Progenitor cell of endocrine pancreas (in vitro differentiated cells): ENCODE results near the gene TRMT5. TPM values are rescaled to one million over a fixed set of nuclear protein-coding genes. Genes with fewer than 3 reads are reported as not detected.

ENCODE experiments used
- DNase-seq: peaks from one replicate; pipeline ENCODE4 v3.0.0; 2021; ENCODE audit warnings: low spot score; ENCODE audit not compliant: unreplicated experiment
- H3K27ac Mint-ChIP-seq: 2 replicates; pipeline ENCODE4 v1.8.0; 2021; ENCODE audit warnings: mild to moderate bottlenecking, moderate library complexity, mixed read lengths
- H3K27me3 Mint-ChIP-seq: 2 replicates; pipeline ENCODE4 v1.8.0; 2021; ENCODE audit warnings: mixed read lengths
- H3K36me3 Mint-ChIP-seq: 2 replicates; pipeline ENCODE4 v1.8.0; 2022; ENCODE audit warnings: mixed read lengths; ENCODE audit not compliant: insufficient read depth
- H3K4me1 Mint-ChIP-seq: 2 replicates; pipeline ENCODE4 v1.8.0; 2021; ENCODE audit warnings: low read depth, mixed read lengths
- H3K4me3 Mint-ChIP-seq: 2 replicates; pipeline ENCODE4 v1.8.0; 2021; ENCODE audit warnings: low read depth, mild to moderate bottlenecking, moderate library complexity, mixed read lengths
- H3K9me3 Mint-ChIP-seq: 2 replicates; pipeline ENCODE4 v1.8.0; 2021; ENCODE audit warnings: low read depth, mixed read lengths
- CTCF ChIP-seq: fragments of 200-600 bp; sonication (generic); IDR thresholded peaks from one replicate; pipeline ENCODE4 v1.5.0; 2021; ENCODE audit warnings: antibody characterized with exemption, mild to moderate bottlenecking; ENCODE audit not compliant: unreplicated experiment
- total RNA-seq: library from RNA; stranded (reverse); gene quantifications from 2 replicates; pipeline ENCODE4 v1.2.1, GENCODE V29; 2021

Gene TRMT5
- total RNA-seq, 1 donor from 2014 or later = 15.0 TPM

DNA sequence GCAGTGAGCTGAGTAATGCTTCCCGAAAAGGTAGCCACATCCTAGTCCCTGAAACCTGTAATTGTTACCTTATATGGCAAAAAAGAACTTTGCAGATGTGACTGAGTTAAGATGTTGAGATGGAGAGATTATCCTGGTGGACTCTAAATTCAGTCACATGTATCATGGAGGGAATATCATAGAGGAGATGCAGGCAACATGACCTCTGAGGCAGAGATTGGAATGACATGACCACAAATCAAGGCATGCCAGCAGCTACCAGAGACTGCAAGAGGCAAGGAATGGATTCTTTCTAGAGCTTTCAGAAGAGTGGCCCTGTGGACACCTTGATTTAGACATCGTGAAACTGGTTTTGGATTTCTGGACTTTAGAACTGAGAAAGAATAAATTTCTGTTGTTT, 18.7 kb upstream of the TRMT5 start:
- no peaks in the 10 kb centered on the region for H3K27me3 Mint-ChIP-seq
- H3K4me1 Mint-ChIP-seq = no peaks in the 10 kb centered on the region
- DNase-seq = no peak
- peaks cover 7% of the 10 kb centered on the region for H3K9me3 Mint-ChIP-seq
- no peak for TF ChIP-seq CTCF
- peaks cover 18% of the 10 kb centered on the region for H3K36me3 Mint-ChIP-seq
- no peak overlapping the region for H3K4me3 Mint-ChIP-seq
- H3K27ac Mint-ChIP-seq = no peak overlapping the region

DNA sequence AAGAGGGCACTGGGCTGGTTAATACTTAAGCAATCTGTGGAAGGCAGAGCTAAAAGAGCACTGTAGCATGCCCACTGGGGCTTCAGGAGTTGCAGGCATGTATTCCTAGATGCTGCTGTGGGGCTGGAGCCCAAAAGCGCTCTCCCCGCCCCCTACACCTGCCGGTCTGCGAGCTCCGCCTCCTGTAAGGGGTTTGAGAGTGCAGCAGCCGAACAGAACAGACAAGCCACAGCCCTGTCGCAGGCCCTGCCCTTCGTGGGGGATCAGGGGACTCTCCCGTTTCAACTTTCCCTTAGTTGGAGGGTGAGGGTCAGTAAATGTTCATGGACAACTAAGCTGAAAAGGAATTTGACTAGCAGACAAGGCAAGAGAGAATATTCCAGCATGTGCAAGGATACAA, 17.7 kb upstream of the TRMT5 start:
- Mint-ChIP-seq H3K27me3 (no peaks in the 10 kb centered on the region), H3K4me3 (no peak overlapping the region)

GRCh38 chr14:60989599-60989998, 8.7 kb upstream of the TRMT5 start:
- no peak for TF ChIP-seq CTCF
- no peak for DNase-seq
- H3K4me3 Mint-ChIP-seq = no peak overlapping the region
- H3K4me1 Mint-ChIP-seq = no peaks in the 10 kb centered on the region
- H3K27me3 Mint-ChIP-seq = no peaks in the 10 kb centered on the region
- H3K27ac Mint-ChIP-seq = no peak overlapping the region
- peaks cover 1% of the 10 kb centered on the region for H3K36me3 Mint-ChIP-seq
- no peaks in the 10 kb centered on the region for H3K9me3 Mint-ChIP-seq

More for the DNA sequence above, 17.7 kb upstream of the TRMT5 start:
- Mint-ChIP-seq H3K36me3 (peaks cover 15% of the 10 kb centered on the region), H3K27ac (no peak overlapping the region), H3K9me3 (peaks cover 7% of the 10 kb centered on the region), H3K4me1 (no peaks in the 10 kb centered on the region)
- TF ChIP-seq CTCF = no peak
- DNase-seq = no peak

DNA sequence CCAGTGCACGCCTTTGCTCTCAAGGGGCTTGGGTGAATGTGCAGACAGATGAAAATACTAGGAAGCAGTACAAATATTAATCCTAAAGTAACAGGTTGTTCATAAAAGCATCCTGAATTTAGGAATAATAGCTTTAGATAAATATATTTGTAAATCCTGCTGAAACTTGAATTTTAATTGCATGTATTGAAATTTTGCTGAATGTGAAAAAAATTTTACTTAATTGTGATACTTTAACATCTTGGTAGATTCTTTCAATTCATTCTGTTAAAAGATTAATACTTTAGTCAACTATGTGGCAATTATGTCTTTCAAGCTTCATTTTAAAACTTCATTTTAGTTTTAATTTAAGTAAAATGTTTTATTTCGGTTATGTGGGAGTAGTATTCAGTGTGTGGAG, 5.6 kb upstream of the TRMT5 start:
- no peak for DNase-seq
- Mint-ChIP-seq H3K27ac (no peak overlapping the region), H3K36me3 (peaks cover 1% of the 10 kb centered on the region), H3K27me3 (no peaks in the 10 kb centered on the region), H3K4me1 (no peaks in the 10 kb centered on the region), H3K4me3 (no peak overlapping the region), H3K9me3 (no peaks in the 10 kb centered on the region)
- TF ChIP-seq CTCF = no peak

- no peak overlapping the region for H3K27ac Mint-ChIP-seq
- no peaks in the 10 kb centered on the region for H3K36me3 Mint-ChIP-seq
- no peaks in the 10 kb centered on the region for H3K27me3 Mint-ChIP-seq
- DNase-seq = no peak
- H3K4me3 Mint-ChIP-seq = no peak overlapping the region
- TF ChIP-seq CTCF = no peak
- H3K4me1 Mint-ChIP-seq = peaks cover 7% of the 10 kb centered on the region
- H3K9me3 Mint-ChIP-seq = no peaks in the 10 kb centered on the region
Observed at GRCh38 chr14:60984196-60984595, 3.3 kb upstream of the TRMT5 start.
